Spinal cord (tissue), 10 donors: ENCODE measurements around the gene CASP8. TPM values are rescaled to one million over a fixed set of nuclear protein-coding genes. Genes with fewer than 3 reads are reported as not detected.
"Not testable (repeated sequence)": the region's sequence is repeated elsewhere in the genome, so short reads cannot be mapped to it uniquely, and the experiment has no call there.

Experiments
- DNase-seq, 6 donors: peaks; one replicate each; pipeline versions ENCODE4 v3.0.0 to v3.0.0-alpha.2; 2013 to 2015; ENCODE audit warnings: low spot score in 6 of 6, low read depth in 4 of 6
- H3K27ac ChIP-seq: one replicate; pipeline ENCODE4 v1.5.1; 2013; ENCODE audit warnings: low read depth, low read length, control low read depth
- H3K27me3 ChIP-seq: one replicate; pipeline ENCODE4 v1.6.1; 2013; ENCODE audit warnings: low read length; ENCODE audit not compliant: control insufficient read depth, insufficient read depth
- H3K36me3 ChIP-seq: one replicate; pipeline ENCODE4 v1.6.1; 2013; ENCODE audit warnings: low read length; ENCODE audit not compliant: control insufficient read depth, insufficient read depth
- H3K4me1 ChIP-seq: one replicate; pipeline ENCODE4 v1.6.1; 2013; ENCODE audit warnings: low read length; ENCODE audit not compliant: control insufficient read depth, insufficient read depth
- H3K4me3 ChIP-seq: one replicate; pipeline ENCODE4 v1.5.1; 2013; ENCODE audit warnings: low read depth, low read length, control low read depth
- H3K9me3 ChIP-seq: one replicate; pipeline ENCODE4 v1.6.1; 2013; ENCODE audit warnings: low read length; ENCODE audit not compliant: control insufficient read depth, insufficient read depth
- WGBS: methylation state at CpG from one replicate; pipeline ENCODE4 v1.1.5; 2013; ENCODE audit warnings: missing lambda C conversion rate; ENCODE audit not compliant: insufficient coverage; 5-methylcytosine and 5-hydroxymethylcytosine counted together
- polyA plus RNA-seq, 2 donors: library from polyadenylated mRNA; unstranded; fragments of 120-200 nt; gene quantifications; one replicate each; pipeline ENCODE4 v1.2.1, GENCODE V29; 2013; ENCODE audit not compliant: insufficient read length in 2 of 2
- total RNA-seq, 2 donors: library from RNA; depleted of rRNA in 1 of 2; stranded (reverse); fragments of 120-200 nt in 1 of 2; fragments of >200 nt in 1 of 2; gene quantifications; one replicate each; pipeline versions ENCODE4 v1.2.3 to v1.2.4, GENCODE V29; 2013 to 2014
- donor health status: healthy.

The CASP8 gene
- total and polyA plus RNA-seq, 4 donors: 5.1 to 17.1 (median 9.0) TPM

DNA sequence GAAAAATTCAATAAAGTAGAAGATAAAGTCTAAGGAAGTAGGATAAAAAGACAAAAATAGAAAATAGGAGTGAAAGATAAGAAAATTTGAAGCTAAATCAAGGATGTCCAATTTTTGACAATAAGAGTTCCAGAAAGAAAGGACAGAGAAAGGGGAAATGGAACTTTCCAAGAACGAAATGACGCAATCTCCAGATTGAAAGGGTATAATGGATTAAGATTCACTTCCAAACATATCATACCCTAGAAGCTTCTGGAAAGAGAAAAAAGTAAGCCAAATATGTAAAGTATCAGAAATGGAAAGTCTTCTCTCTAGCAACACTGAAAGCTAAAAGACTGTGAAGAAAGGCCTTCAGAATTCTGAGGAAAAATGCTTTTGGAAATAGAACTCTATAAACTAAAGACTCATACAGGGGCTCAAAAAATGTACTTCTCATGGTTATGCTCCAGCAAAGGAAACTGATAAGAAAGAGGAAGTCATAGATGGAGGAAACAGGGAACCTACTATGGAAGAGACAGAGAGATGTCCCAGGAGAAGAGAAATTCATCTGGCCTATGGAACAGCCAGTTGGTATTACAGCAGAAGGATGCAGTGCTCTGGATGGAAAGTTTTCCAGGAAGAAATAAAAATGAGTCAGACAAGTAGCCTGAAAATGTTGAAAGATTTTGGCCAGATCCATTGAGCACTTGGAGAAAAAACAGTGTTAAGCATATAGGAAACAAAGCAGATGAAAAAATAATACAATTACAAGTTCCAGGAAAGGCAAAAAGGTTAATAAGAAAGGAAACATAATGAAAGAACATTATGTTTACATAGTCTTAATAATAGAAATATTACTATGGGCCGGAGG, 20.1 kb downstream of the CASP8 start:
- no peak overlapping the region for H3K4me3 ChIP-seq
- 100% methylated on average over 1 of the region's 3 CpGs for WGBS
- no peak overlapping the region for H3K27ac ChIP-seq
- H3K36me3 ChIP-seq: no peaks in the 10 kb centered on the region
- H3K27me3 ChIP-seq: no peaks in the 10 kb centered on the region
- no peak for DNase-seq
- H3K4me1 ChIP-seq: no peaks in the 10 kb centered on the region
- H3K9me3 ChIP-seq: no peaks in the 10 kb centered on the region

GRCh38 chr2:201285499-201285898, 25.2 kb downstream of the CASP8 start:
- Histone ChIP-seq H3K9me3 (no peaks in the 10 kb centered on the region), H3K27ac (no peak overlapping the region), H3K36me3 (no peaks in the 10 kb centered on the region), H3K4me1 (no peaks in the 10 kb centered on the region), H3K4me3 (no peak overlapping the region), H3K27me3 (no peaks in the 10 kb centered on the region)
- WGBS: 100% methylated on average over 1 of the region's 1 CpG
- no peak for DNase-seq

DNA sequence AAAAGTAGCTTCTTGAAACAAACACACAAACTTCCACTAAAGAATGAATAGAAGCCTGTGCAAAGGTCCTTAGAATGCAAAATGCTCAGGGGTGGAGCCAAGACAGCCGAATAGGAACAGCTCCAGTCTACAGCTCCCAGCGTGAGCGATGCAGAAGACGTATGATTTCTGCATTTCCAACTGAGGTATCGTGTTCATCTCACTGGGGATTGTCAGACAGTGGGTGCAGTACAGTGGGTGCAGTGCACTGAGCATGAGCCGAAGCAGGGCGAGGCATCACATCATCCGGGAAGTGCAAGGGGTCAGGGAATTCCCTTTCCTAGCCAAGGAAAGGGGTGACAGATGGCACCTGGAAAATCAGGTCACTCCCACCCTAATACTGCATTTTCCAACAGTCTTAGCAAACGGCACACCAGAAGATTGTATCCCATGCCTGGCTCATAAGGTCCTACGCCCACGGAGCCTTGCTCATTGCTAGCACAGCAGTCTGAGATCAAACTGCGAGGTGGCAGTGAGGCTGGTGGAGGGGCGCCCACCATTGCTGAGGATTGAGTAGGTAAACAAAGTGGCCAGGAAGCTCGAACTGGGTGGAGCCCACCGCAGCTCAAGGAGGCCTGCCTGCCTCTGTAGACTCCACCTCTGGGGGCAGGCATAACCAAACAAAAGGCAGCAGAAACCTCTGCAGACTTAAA, 30.3 kb downstream of the CASP8 start:
- H3K4me3 ChIP-seq, H3K27ac ChIP-seq, H3K27me3 ChIP-seq, H3K9me3 ChIP-seq, H3K4me1 ChIP-seq, H3K36me3 ChIP-seq, DNase-seq: not testable (repeated sequence)
- 85% methylated on average over 15 of the region's 15 CpGs for WGBS

- no peak overlapping the region for H3K27ac ChIP-seq
- DNase-seq: no peak
- no CpG with 5 or more reads among the region's 3 CpGs for WGBS
- H3K9me3 ChIP-seq: peaks cover 2% of the 10 kb centered on the region
- no peaks in the 10 kb centered on the region for H3K4me1 ChIP-seq
- no peak overlapping the region for H3K4me3 ChIP-seq
- H3K27me3 ChIP-seq: no peaks in the 10 kb centered on the region
- no peaks in the 10 kb centered on the region for H3K36me3 ChIP-seq
Observed at GRCh38 chr2:201298462-201299052, 38.2 kb downstream of the CASP8 start.

- DNase-seq, H3K27me3 ChIP-seq, H3K4me3 ChIP-seq, H3K9me3 ChIP-seq, H3K36me3 ChIP-seq, H3K4me1 ChIP-seq, H3K27ac ChIP-seq: not testable (repeated sequence)
- WGBS: 97% methylated on average over 9 of the region's 11 CpGs
Observed at GRCh38 chr2:201299929-201300328, 39.6 kb downstream of the CASP8 start.

DNA sequence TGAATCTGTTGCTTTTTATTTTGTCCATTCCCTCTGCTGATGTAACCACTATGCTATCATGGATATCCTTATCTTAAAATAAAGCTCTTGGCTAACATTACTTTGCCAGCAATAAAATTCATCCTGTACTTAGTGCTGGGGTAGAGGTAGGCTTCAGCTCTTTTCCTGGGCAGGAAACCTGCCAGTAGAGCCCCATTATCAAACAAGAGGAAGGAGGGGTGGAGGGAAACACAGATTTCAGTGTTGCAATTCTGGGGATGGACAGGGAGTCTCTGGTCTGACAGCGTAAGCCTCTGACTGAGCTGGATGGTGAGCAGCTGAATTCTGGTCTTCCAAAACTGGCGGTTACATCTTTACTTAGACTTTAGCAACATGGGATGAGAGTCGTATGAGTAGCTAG, 47.5 kb downstream of the CASP8 start:
- Histone ChIP-seq H3K27ac (no peak overlapping the region), H3K9me3 (peaks cover 2% of the 10 kb centered on the region), H3K4me3 (no peak overlapping the region), H3K36me3 (no peaks in the 10 kb centered on the region), H3K4me1 (no peaks in the 10 kb centered on the region), H3K27me3 (no peaks in the 10 kb centered on the region)
- DNase-seq: no peak
- WGBS: 100% methylated on average over 2 of the region's 3 CpGs

DNA sequence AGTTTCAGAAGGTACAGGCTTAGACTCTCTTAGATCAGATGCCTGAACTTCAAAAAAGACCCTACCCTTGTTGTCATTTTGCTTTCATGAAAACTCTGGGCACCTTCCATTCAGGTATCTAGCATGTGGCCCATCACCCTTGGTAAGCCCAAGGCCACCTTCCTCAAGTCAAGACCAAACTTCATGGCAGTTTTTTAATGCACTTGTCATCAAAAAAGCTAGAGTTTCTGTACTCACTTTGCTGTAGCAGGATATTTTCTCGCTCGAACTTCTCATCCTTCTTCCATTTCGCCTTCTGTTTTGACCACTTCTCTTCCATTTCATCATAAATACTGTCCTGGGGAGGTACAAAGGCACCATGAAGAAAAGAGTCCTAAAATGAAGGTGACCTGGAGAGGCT, 48.6 kb downstream of the CASP8 start:
- WGBS: no CpG with 5 or more reads among the region's 3 CpGs

GRCh38 chr2:201313362-201313761, 53.0 kb downstream of the CASP8 start:
- no peaks in the 10 kb centered on the region for H3K27me3 ChIP-seq
- no peaks in the 10 kb centered on the region for H3K4me1 ChIP-seq
- DNase-seq: no peak
- peaks cover 2% of the 10 kb centered on the region for H3K9me3 ChIP-seq
- no peak overlapping the region for H3K27ac ChIP-seq
- H3K36me3 ChIP-seq: no peaks in the 10 kb centered on the region
- no peak overlapping the region for H3K4me3 ChIP-seq
- WGBS: 94% methylated on average over 3 of the region's 5 CpGs

More for the DNA sequence above, 48.6 kb downstream of the CASP8 start:
- Histone ChIP-seq H3K4me3 (no peak overlapping the region), H3K27ac (no peak overlapping the region), H3K27me3 (no peaks in the 10 kb centered on the region), H3K36me3 (no peaks in the 10 kb centered on the region), H3K9me3 (peaks cover 2% of the 10 kb centered on the region), H3K4me1 (no peaks in the 10 kb centered on the region)
- DNase-seq: no peak

DNA sequence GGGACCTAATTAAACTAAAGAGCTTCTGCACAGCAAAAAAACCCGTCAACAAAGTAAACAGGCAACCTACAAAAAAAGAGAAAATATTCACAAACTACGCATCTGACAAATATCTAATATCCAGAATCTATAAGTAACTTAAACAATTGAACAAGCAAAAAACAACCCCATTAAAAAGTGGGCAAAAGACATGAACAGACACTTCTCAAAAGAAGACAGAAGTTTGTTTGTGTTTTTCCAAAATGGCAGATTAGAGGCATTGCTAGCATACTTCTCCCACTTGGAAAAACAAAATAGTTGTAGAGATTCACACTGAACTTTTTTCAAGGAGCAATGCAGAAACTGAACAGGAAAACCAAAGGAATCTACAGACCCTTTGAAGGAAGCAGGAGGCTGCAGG, 59.2 kb downstream of the CASP8 start:
- H3K27me3 ChIP-seq: no peaks in the 10 kb centered on the region
- H3K4me1 ChIP-seq: no peaks in the 10 kb centered on the region

More for the DNA sequence above, 59.2 kb downstream of the CASP8 start:
- H3K27ac ChIP-seq: no peak overlapping the region
- H3K36me3 ChIP-seq: no peaks in the 10 kb centered on the region
- no peaks in the 10 kb centered on the region for H3K9me3 ChIP-seq
- no peak overlapping the region for H3K4me3 ChIP-seq
- 78% methylated on average over 1 of the region's 2 CpGs for WGBS
- no peak for DNase-seq
